GM19239 (cell line): ENCODE results near the gene DHODH.

Experiments
- DNase-seq: peaks from one replicate; pipeline ENCODE4 v3.0.0; 2011; ENCODE audit warnings: low spot score; ENCODE audit not compliant: insufficient read length
- FAIRE-seq: peaks from 2 replicates; lab custom pipeline; 2011; peaks lifted over from hg19 to GRCh38; lab: Jason Lieb, UNC

DHODH gene

GRCh38 chr16:72012607-72013006 lies 4.1 kb downstream of the DHODH start:
- DNase-seq (no peak), FAIRE-seq (no peak)

- DNase-seq, result no peak
Measured at GRCh38 chr16:72013389-72013788, 4.8 kb downstream of the DHODH start.

GRCh38 chr16:72013888-72014581 lies 5.5 kb downstream of the DHODH start:
- no peak for FAIRE-seq
- DNase-seq, result no peak

More at GRCh38 chr16:72013389-72013788, 4.8 kb downstream of the DHODH start:
- no peak for FAIRE-seq

- DNase-seq, result no peak
- FAIRE-seq, result no peak
Measured at GRCh38 chr16:72014675-72015074, 6.1 kb downstream of the DHODH start.

- no peak for FAIRE-seq
- DNase-seq, result no peak
Measured at GRCh38 chr16:72015124-72015523, 6.6 kb downstream of the DHODH start.

GRCh38 chr16:72018470-72018869 lies 9.9 kb downstream of the DHODH start:
- FAIRE-seq, result no peak
- DNase-seq, result no peak

- DNase-seq (no peak), FAIRE-seq (no peak)
Measured at GRCh38 chr16:72021043-72021442, 12.5 kb downstream of the DHODH start.

GRCh38 chr16:72022127-72022526 lies 13.6 kb downstream of the DHODH start:
- DNase-seq (no peak), FAIRE-seq (no peak)

GRCh38 chr16:72023962-72024361 lies 15.4 kb downstream of the DHODH start:
- no peak for DNase-seq
- no peak for FAIRE-seq

- DNase-seq (no peak), FAIRE-seq (no peak)
Measured at GRCh38 chr16:72024862-72025382, 16.4 kb downstream of the DHODH start.

GRCh38 chr16:72025404-72026114 lies 17.0 kb downstream of the DHODH start:
- DNase-seq (no peak), FAIRE-seq (no peak)

GRCh38 chr16:72027669-72028378 lies 19.3 kb downstream of the DHODH start:
- FAIRE-seq (no peak), DNase-seq (no peak)

- DNase-seq (no peak), FAIRE-seq (no peak)
Measured at GRCh38 chr16:72029567-72030271, 21.2 kb downstream of the DHODH start.

- FAIRE-seq, result no peak
- no peak for DNase-seq
Measured at GRCh38 chr16:72033437-72033836, 24.9 kb downstream of the DHODH start.

- FAIRE-seq (no peak), DNase-seq (no peak)
Measured at GRCh38 chr16:72036098-72036497, 27.6 kb downstream of the DHODH start.

- FAIRE-seq (no peak), DNase-seq (no peak)
Measured at GRCh38 chr16:72042157-72042660, 33.7 kb downstream of the DHODH start.

GRCh38 chr16:72043058-72043457 lies 34.5 kb downstream of the DHODH start:
- no peak for DNase-seq
- no peak for FAIRE-seq

- FAIRE-seq (no peak), DNase-seq (no peak)
Measured at GRCh38 chr16:72043539-72043938, 35.0 kb downstream of the DHODH start.

- DNase-seq (no peak), FAIRE-seq (no peak)
Measured at GRCh38 chr16:72044296-72044695, 35.8 kb downstream of the DHODH start.

- FAIRE-seq (no peak), DNase-seq (no peak)
Measured at GRCh38 chr16:72044825-72045359, 36.3 kb downstream of the DHODH start.
